ENCODE results near the gene CRTC1. TPM values are rescaled to one million over a fixed set of nuclear protein-coding genes. Genes with fewer than 3 reads are reported as not detected.

Gene CRTC1
- total and polyA plus RNA-seq, 2 of the 13 experiments (the other 11 are each of a cell fraction or from before 2014, with no cell fraction given) = 2.0 to 2.7 TPM

DNA sequence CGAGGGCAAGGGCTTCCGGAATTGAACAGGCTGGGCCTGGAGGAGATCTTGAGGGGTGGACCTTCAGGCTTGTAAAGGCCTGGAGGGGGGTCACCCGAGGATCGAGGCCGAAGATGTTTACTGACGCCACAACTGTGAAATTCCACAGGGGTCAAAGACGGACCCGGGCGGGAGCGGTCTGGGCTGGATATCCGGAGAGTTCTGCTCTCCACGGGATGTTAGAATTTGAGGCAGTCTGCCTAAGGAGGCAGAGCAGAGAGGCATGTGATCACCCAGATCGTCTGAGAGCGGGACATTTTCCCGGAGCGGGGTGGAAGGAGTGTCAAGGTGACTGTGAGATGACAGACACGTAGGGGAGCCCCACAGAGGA, 33.5 kb upstream of the CRTC1 start:
- no peaks in the 10 kb centered on the region for H4K20me1 ChIP-seq (ENCODE audit: insufficient read depth, low read length)
- H3K27ac ChIP-seq (ENCODE audit: extremely low read length, insufficient read depth, low read length) = no peak overlapping the region
- no peak overlapping the region for H2AFZ ChIP-seq (ENCODE audit: low read length)
- no peak overlapping the region for H3K9ac ChIP-seq (ENCODE audit: insufficient read depth, low read depth, low read length)
- POLR2A ChIA-PET = no interaction called here
- no peaks in the 10 kb centered on the region for H3K27me3 ChIP-seq (ENCODE audit: control insufficient read depth in 1 of 2, insufficient read depth in 2 of 2, low read length in 2 of 2)
- H3K79me2 ChIP-seq (ENCODE audit: insufficient read depth, low read length) = peaks cover 2% of the 10 kb centered on the region
- intact Hi-C loops (cut with micrococcal nuclease; ENCODE audit: unreplicated experiment) = no loop called here
- no peak for TF ChIP-seq ZNF850 (CRISPR knock-in tag; conservative IDR thresholded peaks at IDR 0.05)
- H3K4me3 ChIP-seq (replicated peaks in 1 of 3; ENCODE audit: insufficient read depth in 1 of 3, low read depth in 2 of 3, low read length in 3 of 3) = no peak overlapping the region
- H3K4me1 ChIP-seq (ENCODE audit: insufficient read depth, low read length) = no peaks in the 10 kb centered on the region
- no peaks in the 10 kb centered on the region; a peak in 1 of 5 replicates for H3K36me3 ChIP-seq (replicated peaks in 1 of 2; ENCODE audit: control insufficient read depth in 1 of 2, insufficient read depth in 2 of 2, low read length in 2 of 2)
- in situ Hi-C loops (cut with HindIII; ENCODE audit: extremely low pct_ligation_motif_present, low pct_unique_long_range_greater_than_20kb) = no loop called here
- CTCF ChIA-PET (ENCODE audit: low intra/inter-chr PET ratio, low total read pairs) = no interaction called here
- no peak for DNase-seq (ENCODE audit: low spot score)
- no TSS peak for BruUV-seq (replicated peaks)
- 92% methylated on average over 16 of the region's 17 CpGs for WGBS (ENCODE audit: low lambda C conversion rate)
- no peaks in the 10 kb centered on the region for H3K9me3 ChIP-seq (ENCODE audit: low read length)
- no peak for FAIRE-seq
- ATAC-seq = no peak
- no peak overlapping the region for H3K4me2 ChIP-seq (ENCODE audit: low read depth, low read length)

DNA sequence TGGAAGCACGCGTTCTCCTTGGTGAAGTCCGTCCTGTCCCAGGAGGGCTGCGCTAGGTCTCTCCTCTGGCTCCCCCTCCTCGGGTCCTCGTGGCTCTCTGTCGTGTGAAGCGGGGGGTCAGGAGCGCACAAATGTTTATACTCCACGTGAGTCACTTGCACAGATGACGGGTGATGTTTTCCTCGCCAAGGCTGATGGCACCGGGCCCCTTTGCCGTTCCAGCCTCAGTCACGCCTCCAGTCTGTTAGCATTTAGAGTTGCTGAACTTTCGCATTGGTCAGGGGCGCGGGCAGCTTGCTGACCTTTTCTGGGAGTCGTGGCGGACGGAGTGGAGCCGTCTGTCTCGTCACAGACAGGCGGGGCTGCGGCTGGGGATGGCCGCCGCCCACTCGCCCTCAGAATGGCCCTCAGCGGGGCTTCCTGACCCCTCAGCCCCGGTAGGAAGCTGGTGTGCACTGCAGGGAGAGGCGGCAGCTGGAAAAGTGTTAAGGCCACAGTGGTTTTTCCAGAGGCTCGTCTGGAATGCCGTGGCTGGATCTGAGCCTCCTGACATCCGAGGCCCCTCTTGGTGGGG, 32.9 kb upstream of the CRTC1 start:
- no peak for FAIRE-seq
- no peak overlapping the region for H3K4me2 ChIP-seq (ENCODE audit: low read depth, low read length)
- ChIA-PET CTCF (ENCODE audit: low intra/inter-chr PET ratio, low total read pairs) (no interaction called here), POLR2A (no interaction called here)
- H3K4me3 ChIP-seq (replicated peaks in 1 of 3; ENCODE audit: insufficient read depth in 1 of 3, low read depth in 2 of 3, low read length in 3 of 3) = no peak overlapping the region
- WGBS (ENCODE audit: low lambda C conversion rate) = 95% methylated on average over 22 of the region's 34 CpGs
- no peaks in the 10 kb centered on the region for H3K79me2 ChIP-seq (ENCODE audit: insufficient read depth, low read length)
- ATAC-seq = no peak
- H3K9me3 ChIP-seq (ENCODE audit: low read length) = no peaks in the 10 kb centered on the region
- in situ Hi-C loops (cut with HindIII; ENCODE audit: extremely low pct_ligation_motif_present, low pct_unique_long_range_greater_than_20kb) = no loop called here
- H3K36me3 ChIP-seq (replicated peaks in 1 of 2; ENCODE audit: control insufficient read depth in 1 of 2, insufficient read depth in 2 of 2, low read length in 2 of 2) = no peaks in the 10 kb centered on the region; a peak in 1 of 5 replicates
- intact Hi-C loops (cut with micrococcal nuclease; ENCODE audit: unreplicated experiment) = no loop called here
- H3K27me3 ChIP-seq (ENCODE audit: control insufficient read depth in 1 of 2, insufficient read depth in 2 of 2, low read length in 2 of 2) = no peaks in the 10 kb centered on the region
- H3K4me1 ChIP-seq (ENCODE audit: insufficient read depth, low read length) = no peaks in the 10 kb centered on the region
- no peak overlapping the region for H3K27ac ChIP-seq (ENCODE audit: extremely low read length, insufficient read depth, low read length)
- no peak for DNase-seq (ENCODE audit: low spot score)
- no peak overlapping the region for H2AFZ ChIP-seq (ENCODE audit: low read length)
- no peak overlapping the region for H3K9ac ChIP-seq (ENCODE audit: insufficient read depth, low read depth, low read length)
- no peaks in the 10 kb centered on the region for H4K20me1 ChIP-seq (ENCODE audit: insufficient read depth, low read length)
- BruUV-seq (replicated peaks) = no TSS peak
- TF ChIP-seq MBD4 (IDR thresholded peaks at IDR 0.05; ENCODE audit: borderline replicate concordance, low read length) (no peak), ZNF788 (CRISPR knock-in tag; IDR thresholded peaks at IDR 0.05; ENCODE audit: borderline replicate concordance) (no peak), UBTF (CRISPR knock-in tag; IDR thresholded peaks at IDR 0.05) (no peak), MED8 (CRISPR knock-in tag; IDR thresholded peaks at IDR 0.05; ENCODE audit: insufficient replicate concordance) (no peak), RBAK (CRISPR knock-in tag; IDR thresholded peaks at IDR 0.05) (no peak), TRIM24 (CRISPR knock-in tag; IDR thresholded peaks at IDR 0.05) (no peak), ATF3 (CRISPR knock-in tag; IDR thresholded peaks at IDR 0.05) (no peak), HHEX (CRISPR knock-in tag; IDR thresholded peaks at IDR 0.05) (no peak), ZNF558 (CRISPR knock-in tag; IDR thresholded peaks at IDR 0.05; ENCODE audit: borderline replicate concordance) (no peak)
- TF ChIP-seq, protein P1, sequence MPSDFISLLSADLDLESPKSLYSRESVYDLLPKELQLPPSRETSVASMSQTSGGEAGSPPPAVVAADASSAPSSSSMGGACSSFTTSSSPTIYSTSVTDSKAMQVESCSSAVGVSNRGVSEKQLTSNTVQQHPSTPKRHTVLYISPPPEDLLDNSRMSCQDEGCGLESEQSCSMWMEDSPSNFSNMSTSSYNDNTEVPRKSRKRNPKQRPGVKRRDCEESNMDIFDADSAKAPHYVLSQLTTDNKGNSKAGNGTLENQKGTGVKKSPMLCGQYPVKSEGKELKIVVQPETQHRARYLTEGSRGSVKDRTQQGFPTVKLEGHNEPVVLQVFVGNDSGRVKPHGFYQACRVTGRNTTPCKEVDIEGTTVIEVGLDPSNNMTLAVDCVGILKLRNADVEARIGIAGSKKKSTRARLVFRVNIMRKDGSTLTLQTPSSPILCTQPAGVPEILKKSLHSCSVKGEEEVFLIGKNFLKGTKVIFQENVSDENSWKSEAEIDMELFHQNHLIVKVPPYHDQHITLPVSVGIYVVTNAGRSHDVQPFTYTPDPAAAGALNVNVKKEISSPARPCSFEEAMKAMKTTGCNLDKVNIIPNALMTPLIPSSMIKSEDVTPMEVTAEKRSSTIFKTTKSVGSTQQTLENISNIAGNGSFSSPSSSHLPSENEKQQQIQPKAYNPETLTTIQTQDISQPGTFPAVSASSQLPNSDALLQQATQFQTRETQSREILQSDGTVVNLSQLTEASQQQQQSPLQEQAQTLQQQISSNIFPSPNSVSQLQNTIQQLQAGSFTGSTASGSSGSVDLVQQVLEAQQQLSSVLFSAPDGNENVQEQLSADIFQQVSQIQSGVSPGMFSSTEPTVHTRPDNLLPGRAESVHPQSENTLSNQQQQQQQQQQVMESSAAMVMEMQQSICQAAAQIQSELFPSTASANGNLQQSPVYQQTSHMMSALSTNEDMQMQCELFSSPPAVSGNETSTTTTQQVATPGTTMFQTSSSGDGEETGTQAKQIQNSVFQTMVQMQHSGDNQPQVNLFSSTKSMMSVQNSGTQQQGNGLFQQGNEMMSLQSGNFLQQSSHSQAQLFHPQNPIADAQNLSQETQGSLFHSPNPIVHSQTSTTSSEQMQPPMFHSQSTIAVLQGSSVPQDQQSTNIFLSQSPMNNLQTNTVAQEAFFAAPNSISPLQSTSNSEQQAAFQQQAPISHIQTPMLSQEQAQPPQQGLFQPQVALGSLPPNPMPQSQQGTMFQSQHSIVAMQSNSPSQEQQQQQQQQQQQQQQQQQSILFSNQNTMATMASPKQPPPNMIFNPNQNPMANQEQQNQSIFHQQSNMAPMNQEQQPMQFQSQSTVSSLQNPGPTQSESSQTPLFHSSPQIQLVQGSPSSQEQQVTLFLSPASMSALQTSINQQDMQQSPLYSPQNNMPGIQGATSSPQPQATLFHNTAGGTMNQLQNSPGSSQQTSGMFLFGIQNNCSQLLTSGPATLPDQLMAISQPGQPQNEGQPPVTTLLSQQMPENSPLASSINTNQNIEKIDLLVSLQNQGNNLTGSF (CRISPR knock-in tag; IDR thresholded peaks at IDR 0.05) = no peak

All from HepG2 (cell line).